HepG2 (cell line): ENCODE measurements around the gene MAP3K2. TPM values are rescaled to one million over a fixed set of nuclear protein-coding genes. Genes with fewer than 3 reads are reported as not detected.

Experiments used
- ATAC-seq: fragments of 200-7000 bp; cut with Tn5 transposase; 3 replicates; pipeline ENCODE4 v1.9.1; 2020; ENCODE audit warnings: mild to moderate bottlenecking, moderate library complexity
- BruUV-seq: library from RNA; stranded (reverse); fragments of 400-500 nt; replicated peaks from 2 replicates; lab custom pipeline; 2021; lab: Mats Ljungman, UMichigan
- CTCF ChIA-PET: fragments of 300-600 bp; formaldehyde crosslinking; extraction: SDS; loops from one replicate; lab custom pipeline; 2021; ENCODE audit warnings: low total read pairs, inconsistent platforms, low intra/inter-chr PET ratio; lab: Yijun Ruan, JAX
- POLR2A ChIA-PET: fragments of 350-600 bp; sonication (Branson Sonifier 250); formaldehyde crosslinking; loops from one replicate; lab custom pipeline; 2020; ENCODE audit warnings: antibody characterized with exemption, inconsistent platforms; lab: Yijun Ruan, JAX
- DNase-seq: peaks from one replicate; pipeline ENCODE4 v3.0.0-alpha.2; 2015; ENCODE audit warnings: low spot score
- FAIRE-seq: peaks from 3 replicates; lab custom pipeline; 2011; peaks lifted over from hg19 to GRCh38; lab: Jason Lieb, UNC
- H2AFZ ChIP-seq: one replicate; pipeline ENCODE4 v1.6.1; 2011; ENCODE audit warnings: low read length, inconsistent platforms
- H3K27ac ChIP-seq: fragments of 300-600 bp; 3 replicates; pipeline ENCODE4 v1.8.0; 2011; ENCODE audit warnings: mixed run types, mild to moderate bottlenecking, mixed read lengths, low read length, inconsistent platforms; ENCODE audit not compliant: insufficient read depth; ENCODE audit errors: extremely low read length
- H3K27me3 ChIP-seq, 2 experiments: fragments of 200-600 bp in 1 of 2; 2 replicates in 1 of 2; 3 replicates in 1 of 2; pipeline versions ENCODE4 v1.6.0 to v1.8.0; 2011; ENCODE audit warnings: low read length in 2 of 2, mild to moderate bottlenecking in 2 of 2, moderate library complexity in 2 of 2, inconsistent platforms in 1 of 2; ENCODE audit not compliant: insufficient read depth in 2 of 2, control insufficient read depth in 1 of 2
- H3K36me3 ChIP-seq, 2 experiments: fragments of 200-600 bp in 1 of 2; replicated peaks in 1 of 2; 2 replicates in 1 of 2; 3 replicates in 1 of 2; pipeline versions ENCODE4 v1.5.1 to v1.8.0; 2011; ENCODE audit warnings: low read length in 2 of 2, inconsistent platforms in 1 of 2; ENCODE audit not compliant: insufficient read depth in 2 of 2, control insufficient read depth in 1 of 2
- H3K4me1 ChIP-seq: 2 replicates; pipeline ENCODE4 v1.5.1; 2012; ENCODE audit warnings: low read length, inconsistent platforms; ENCODE audit not compliant: insufficient read depth
- H3K4me2 ChIP-seq: 2 replicates; pipeline ENCODE4 v1.6.0; 2011; ENCODE audit warnings: low read depth, low read length, inconsistent platforms
- H3K4me3 ChIP-seq, 3 experiments: fragments of 200-600 bp in 1 of 3; sonication (generic), shearing (Covaris generic) in 1 of 3; replicated peaks in 1 of 3; 2 replicates each; pipeline ENCODE4 v1.5.1; 2011 to 2016; ENCODE audit warnings: low read length in 3 of 3, inconsistent platforms in 2 of 3, low read depth in 2 of 3, mild to moderate bottlenecking in 2 of 3, control low read depth in 1 of 3, mixed read lengths in 1 of 3; ENCODE audit not compliant: insufficient read depth in 1 of 3
- H3K79me2 ChIP-seq: one replicate; pipeline ENCODE4 v1.6.1; 2011; ENCODE audit warnings: low read length, inconsistent platforms; ENCODE audit not compliant: insufficient read depth
- H3K9ac ChIP-seq: 2 replicates; pipeline ENCODE4 v1.6.0; 2011; ENCODE audit warnings: mild to moderate bottlenecking, low read depth, low read length, inconsistent platforms; ENCODE audit not compliant: insufficient read depth
- H3K9me3 ChIP-seq: 2 replicates; pipeline ENCODE4 v1.5.1; 2012; ENCODE audit warnings: mild to moderate bottlenecking, low read length
- H4K20me1 ChIP-seq: 2 replicates; pipeline ENCODE4 v1.6.0; 2011; ENCODE audit warnings: inconsistent platforms, mild to moderate bottlenecking, low read length, moderate library complexity; ENCODE audit not compliant: insufficient read depth
- AGO1 ChIP-seq: fragments of 200-400 bp; formaldehyde crosslinking; IDR thresholded peaks from 2 replicates; pipeline ENCODE4 v1.6.1; 2017; ENCODE audit warnings: mild to moderate bottlenecking, low read depth, low read length, moderate library complexity; ENCODE audit not compliant: poor library complexity, severe bottlenecking
- ARNT2 ChIP-seq: sonication (generic); formaldehyde crosslinking; IDR thresholded peaks from 2 replicates; pipeline ENCODE4 v1.8.0; 2022; ENCODE audit warnings: mild to moderate bottlenecking, low read depth, missing genetic modification reagents, moderate library complexity
- CHD4 ChIP-seq: fragments of 200-600 bp; sonication (generic); IDR thresholded peaks from 2 replicates; pipeline ENCODE4 v1.7.0; 2017; ENCODE audit warnings: mild to moderate bottlenecking, low read length, borderline replicate concordance
- GZF1 ChIP-seq: sonication (generic); formaldehyde crosslinking; IDR thresholded peaks from 2 replicates; pipeline ENCODE4 v1.5.1; 2020; ENCODE audit warnings: mild to moderate bottlenecking, missing genetic modification reagents
- ISL2 ChIP-seq: sonication (generic); formaldehyde crosslinking; IDR thresholded peaks from 2 replicates; pipeline ENCODE4 v1.5.0; 2020; ENCODE audit warnings: missing genetic modification reagents
- NFRKB ChIP-seq: fragments of 450-650 bp; IDR thresholded peaks from 2 replicates; pipeline ENCODE4 v1.6.1; 2017
- NONO ChIP-seq, 2 experiments: fragments of 450-650 bp in 1 of 2; sonication (generic) in 1 of 2; formaldehyde crosslinking in 1 of 2; IDR thresholded peaks in 1 of 2; conservative IDR thresholded peaks in 1 of 2; 2 replicates each; pipeline versions ENCODE4 v1.6.1 to v1.8.0; 2017 to 2022; ENCODE audit warnings: mild to moderate bottlenecking in 1 of 2, missing genetic modification reagents in 1 of 2, moderate library complexity in 1 of 2
- SNAPC4 ChIP-seq: sonication (generic); formaldehyde crosslinking; IDR thresholded peaks from 2 replicates; pipeline ENCODE4 v1.4.0; 2020; ENCODE audit warnings: mild to moderate bottlenecking, missing genetic modification reagents
- SSRP1 ChIP-seq: IDR thresholded peaks from 2 replicates; pipeline ENCODE4 v1.6.1; 2016; ENCODE audit warnings: control low read depth
- ZBTB46 ChIP-seq: sonication (generic); formaldehyde crosslinking; IDR thresholded peaks from 2 replicates; pipeline ENCODE4 v1.4.0; 2020; ENCODE audit warnings: mild to moderate bottlenecking, missing genetic modification reagents, borderline replicate concordance
- ZNF605 ChIP-seq: sonication (generic); formaldehyde crosslinking; IDR thresholded peaks from 2 replicates; pipeline ENCODE4 v1.8.0; 2022; ENCODE audit warnings: mild to moderate bottlenecking, missing genetic modification reagents
- WGBS: methylation state at CpG from one replicate; pipeline ENCODE4 v1.1.6; 2017; ENCODE audit warnings: low lambda C conversion rate; 5-methylcytosine and 5-hydroxymethylcytosine counted together
- in situ Hi-C: cut with HindIII; loops from 2 replicates; pipeline ENCODE4 v1.10.0; 2017; ENCODE audit warnings: low pct_unique_long_range_greater_than_20kb; ENCODE audit not compliant: extremely low pct_ligation_motif_present
- intact Hi-C: fragments of 100-400 bp; cut with micrococcal nuclease; formaldehyde crosslinking; loops from one replicate; pipeline ENCODE4 v1.10.0; 2022; ENCODE audit not compliant: unreplicated experiment
- polyA plus RNA-seq, 8 experiments: library from polyadenylated mRNA; depleted of rRNA in 3 of 8; stranded (reverse) in 7 of 8; unstranded in 1 of 8; fragments of >200 nt; fragmentation: Illumina TruSeq in 4 of 8; extraction: Trizol in 4 of 8; gene quantifications; 2 replicates each; pipeline versions ENCODE4 v1.2.1 to v1.2.3, GENCODE V29; 2011 to 2016; ENCODE audit warnings: low read depth in 4 of 8, missing spikeins in 1 of 8, mixed read lengths in 1 of 8; ENCODE audit not compliant: insufficient read depth in 1 of 8
- total RNA-seq, 5 experiments: library from RNA; depleted of rRNA; stranded (reverse); fragments of >200 nt; fragmentation: Illumina TruSeq; extraction: Trizol; gene quantifications; 2 replicates each; pipeline ENCODE4 v1.2.3, GENCODE V29; 2016; ENCODE audit warnings: low read depth in 1 of 5
- TF ChIP-seq, protein P1 (sequence below): sonication (generic); formaldehyde crosslinking; IDR thresholded peaks from 2 replicates; pipeline ENCODE4 v1.5.0; 2020; ENCODE audit warnings: missing genetic modification reagents
- TF ChIP-seq, protein P2 (sequence below): sonication (generic); formaldehyde crosslinking; IDR thresholded peaks from 2 replicates; pipeline ENCODE4 v1.8.1; 2023; ENCODE audit warnings: mild to moderate bottlenecking, inconsistent platforms, moderate library complexity, missing genetic modification reagents, borderline replicate concordance

Gene MAP3K2
- total and polyA plus RNA-seq, 2 of the 13 experiments (the other 11 are each of a cell fraction or from before 2014, with no cell fraction given): 12.2 to 37.2 TPM

- no TSS peak for BruUV-seq
- ChIA-PET POLR2A (interaction anchor here (1.1 kb wide), 1 partner anchor 224 kb away, joined by 4 read pairs; the partner anchor contains the start of gene IWS1), CTCF (no interaction called here)
- intact Hi-C loops (no loop called here), in situ Hi-C loops (no loop called here)
- ATAC-seq: no peak
- WGBS: 94% methylated on average over 1 of the region's 1 CpG
- no peak overlapping the region for H3K4me3 ChIP-seq
- H3K9ac ChIP-seq: no peak overlapping the region
- H3K9me3 ChIP-seq: no peaks in the 10 kb centered on the region
- H3K27me3 ChIP-seq: no peaks in the 10 kb centered on the region
- no peaks in the 10 kb centered on the region for H3K79me2 ChIP-seq
- no peak for FAIRE-seq
- no peak overlapping the region for H3K27ac ChIP-seq
- no peaks in the 10 kb centered on the region for H4K20me1 ChIP-seq
- H3K4me1 ChIP-seq: no peaks in the 10 kb centered on the region
- no peak for DNase-seq
- no peak overlapping the region for H2AFZ ChIP-seq
- no peak overlapping the region for H3K4me2 ChIP-seq
- H3K36me3 ChIP-seq: peaks cover 3 to 20% of the 10 kb centered on the region in 2 experiments; a peak in 3 of 5 replicates
- TF ChIP-seq, protein P1, sequence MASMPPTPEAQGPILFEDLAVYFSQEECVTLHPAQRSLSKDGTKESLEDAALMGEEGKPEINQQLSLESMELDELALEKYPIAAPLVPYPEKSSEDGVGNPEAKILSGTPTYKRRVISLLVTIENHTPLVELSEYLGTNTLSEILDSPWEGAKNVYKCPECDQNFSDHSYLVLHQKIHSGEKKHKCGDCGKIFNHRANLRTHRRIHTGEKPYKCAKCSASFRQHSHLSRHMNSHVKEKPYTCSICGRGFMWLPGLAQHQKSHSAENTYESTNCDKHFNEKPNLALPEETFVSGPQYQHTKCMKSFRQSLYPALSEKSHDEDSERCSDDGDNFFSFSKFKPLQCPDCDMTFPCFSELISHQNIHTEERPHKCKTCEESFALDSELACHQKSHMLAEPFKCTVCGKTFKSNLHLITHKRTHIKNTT (CRISPR knock-in tag): no peak
- no peak for TF ChIP-seq NFRKB
- no peak for TF ChIP-seq NONO (IDR thresholded peaks at IDR 0.05)
- no peak for TF ChIP-seq NONO (CRISPR knock-in tag; conservative IDR thresholded peaks at IDR 0.05)
- no peak for TF ChIP-seq ZBTB46
- TF ChIP-seq, protein P2, sequence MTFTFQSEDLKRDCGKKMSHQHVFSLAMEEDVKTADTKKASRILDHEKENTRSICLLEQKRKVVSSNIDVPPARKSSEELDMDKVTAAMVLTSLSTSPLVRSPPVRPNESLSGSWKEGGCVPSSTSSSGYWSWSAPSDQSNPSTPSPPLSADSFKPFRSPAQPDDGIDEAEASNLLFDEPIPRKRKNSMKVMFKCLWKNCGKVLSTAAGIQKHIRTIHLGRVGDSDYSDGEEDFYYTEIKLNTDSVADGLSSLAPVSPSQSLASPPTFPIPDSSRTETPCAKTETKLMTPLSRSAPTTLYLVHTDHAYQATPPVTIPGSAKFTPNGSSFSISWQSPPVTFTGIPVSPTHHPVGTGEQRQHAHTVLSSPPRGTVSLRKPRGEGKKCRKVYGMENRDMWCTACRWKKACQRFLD (CRISPR knock-in tag): no peak
- TF ChIP-seq CHD4: no peak
- no peak for TF ChIP-seq AGO1
- no peak for TF ChIP-seq ARNT2 (CRISPR knock-in tag)
- no peak for TF ChIP-seq GZF1 (CRISPR knock-in tag)
- no peak for TF ChIP-seq SNAPC4 (CRISPR knock-in tag)
- TF ChIP-seq SSRP1: no peak
- TF ChIP-seq ISL2 (CRISPR knock-in tag): no peak
- TF ChIP-seq ZNF605 (CRISPR knock-in tag): no peak
These were observed 85.6 kb downstream of the MAP3K2 start for GRCh38 chr2:127302168-127302567.
